NT2/D1 (cell line): ENCODE data around the gene CPO.

Experiments
- SUZ12 ChIP-seq: IDR thresholded peaks from 2 replicates; pipeline ENCODE4 v1.6.1; 2011; ENCODE audit not compliant: insufficient read length, insufficient read depth; ENCODE audit errors: extremely low read depth
- ZNF274 ChIP-seq: IDR thresholded peaks from 2 replicates; pipeline ENCODE4 v1.6.1; 2011; ENCODE audit warnings: mild to moderate bottlenecking, low read depth, low read length

DNA sequence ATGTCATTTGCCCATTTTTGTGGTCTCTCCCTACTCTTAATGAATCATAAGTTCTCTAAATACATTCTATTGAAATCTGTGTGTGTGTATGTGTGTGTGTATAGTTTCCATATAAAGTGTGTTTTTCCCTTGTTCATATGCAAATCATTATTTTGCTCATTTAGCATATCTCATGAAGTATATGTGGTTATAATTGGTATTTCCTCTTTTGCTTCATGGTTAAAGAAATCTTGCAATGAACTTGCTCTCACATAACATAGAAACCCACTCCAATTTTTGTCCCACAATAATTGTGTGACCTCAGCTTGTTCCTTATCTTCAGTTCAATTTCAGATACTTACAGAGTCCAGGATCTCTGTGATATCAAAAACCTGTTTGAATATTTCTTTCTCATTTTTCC is 1.2 kb downstream of the CPO start:
- no peak for TF ChIP-seq ZNF274
- TF ChIP-seq SUZ12 = no peak
